Measurements from ENCODE around the gene ZNF546.
"Not testable (repeated sequence)": the region's sequence is repeated elsewhere in the genome, so short reads cannot be mapped to it uniquely, and the experiment has no call there.

Gene ZNF546

GRCh38 chr19:39996811-39997637 lies at the start of gene ZNF546:
Gene ZNF546, plus strand, starts transcription at chr19:39997060. Its CDS starts 1,267 bp downstream, at chr19:39998327.
- peak; percentile 77 for DNase-seq

- DNase-seq: no peak
Observed at GRCh38 chr19:39949026-39949747, 47.7 kb upstream of the ZNF546 start.

- no peak for DNase-seq
Observed at GRCh38 chr19:39951065-39951650, 45.7 kb upstream of the ZNF546 start.

GRCh38 chr19:39951686-39952085 lies 45.2 kb upstream of the ZNF546 start:
- DNase-seq: no peak

GRCh38 chr19:39953915-39954314 lies 42.9 kb upstream of the ZNF546 start:
- DNase-seq: no peak

GRCh38 chr19:39957886-39958285 lies 39.0 kb upstream of the ZNF546 start:
- DNase-seq: not testable (repeated sequence)

- not testable (repeated sequence) for DNase-seq
Observed at GRCh38 chr19:39958942-39959341, 37.9 kb upstream of the ZNF546 start.

GRCh38 chr19:39959407-39959806 lies 37.5 kb upstream of the ZNF546 start:
- DNase-seq: not testable (repeated sequence)

GRCh38 chr19:39963898-39964297 lies 33.0 kb upstream of the ZNF546 start:
- DNase-seq: no peak

- no peak for DNase-seq
Observed at GRCh38 chr19:39966617-39967016, 30.2 kb upstream of the ZNF546 start.

- DNase-seq: no peak
Observed at GRCh38 chr19:39967561-39967960, 29.3 kb upstream of the ZNF546 start.

- no peak for DNase-seq
Observed at GRCh38 chr19:39968789-39969188, 28.1 kb upstream of the ZNF546 start.

- no peak for DNase-seq
Observed at GRCh38 chr19:39969266-39969665, 27.6 kb upstream of the ZNF546 start.

- no peak for DNase-seq
Observed at GRCh38 chr19:39969681-39970424, 27.0 kb upstream of the ZNF546 start.

GRCh38 chr19:39970425-39970674 lies 26.5 kb upstream of the ZNF546 start:
- DNase-seq: no peak

GRCh38 chr19:39970675-39971379 lies 26.0 kb upstream of the ZNF546 start, which contains the start of gene PSMC4:
Gene PSMC4, plus strand, starts transcription at chr19:39971165. Its CDS starts 38 bp downstream, at chr19:39971203.
- DNase-seq: peak; percentile 98

- no peak for DNase-seq
Observed at GRCh38 chr19:39971380-39972035, 25.4 kb upstream of the ZNF546 start.

GRCh38 chr19:39974377-39975155 lies 22.3 kb upstream of the ZNF546 start:
- no peak for DNase-seq

- no peak for DNase-seq
Observed at GRCh38 chr19:39982883-39983282, 14.0 kb upstream of the ZNF546 start.

- DNase-seq: no peak
Observed at GRCh38 chr19:39983695-39984300, 13.1 kb upstream of the ZNF546 start.

GRCh38 chr19:39986643-39987042 lies 10.2 kb upstream of the ZNF546 start:
- DNase-seq: no peak

Data from T1000 (cell line).